Stimulated activated CD4-positive, alpha-beta T cell treated with anti-CD3 and anti-CD28 coated beads, Interleukin-15, amount 100 ng/mL, for 48 hours (primary cell): ENCODE measurements around the gene TIMM22.

Experiments
- DNase-seq, 2 donors: peaks; one replicate each; pipeline ENCODE4 v3.0.0-alpha.2; 2020; ENCODE audit warnings: low read depth in 2 of 2

TIMM22 gene

DNA sequence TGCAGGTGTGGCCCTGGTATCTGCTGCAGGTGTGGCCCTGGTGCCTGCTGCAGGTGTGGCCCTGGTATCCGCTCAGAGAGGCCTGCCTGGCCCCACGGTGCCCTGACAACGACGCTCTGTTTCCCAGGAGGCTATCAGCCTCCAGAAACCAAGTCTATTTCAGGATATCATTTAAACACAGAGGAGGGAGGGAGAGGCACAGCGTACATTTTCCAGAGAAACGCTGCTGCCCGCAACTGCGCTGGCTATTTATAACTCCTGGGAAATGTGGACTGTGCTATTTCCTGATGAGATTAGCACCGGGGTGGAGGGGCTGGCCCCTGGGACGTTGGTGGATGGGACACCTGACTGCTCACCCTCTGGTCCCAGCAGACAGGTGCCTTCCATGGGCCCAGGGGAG lies 22.5 kb downstream of the TIMM22 start:
- DNase-seq: no peak

DNA sequence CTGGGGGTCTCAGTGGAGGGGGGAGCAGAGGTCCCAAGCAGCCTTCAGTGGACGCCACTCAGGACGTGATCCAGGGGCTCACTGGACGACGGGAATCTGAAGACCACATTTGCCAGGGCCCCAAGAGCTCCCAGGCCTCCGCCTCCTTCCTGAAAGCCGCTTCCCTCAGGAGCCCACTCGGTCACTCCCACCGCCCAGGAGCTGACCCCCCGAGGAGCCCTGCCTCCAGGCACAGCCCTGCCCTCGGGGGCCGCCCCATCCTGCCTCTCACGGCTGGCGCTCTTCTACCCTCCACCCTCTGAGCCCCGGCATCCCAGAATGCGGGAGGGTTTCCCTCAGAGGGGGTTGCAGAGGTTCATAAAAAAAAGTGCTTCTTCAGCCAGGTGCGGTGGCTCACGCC lies 24.2 kb downstream of the TIMM22 start:
- no peak for DNase-seq

DNA sequence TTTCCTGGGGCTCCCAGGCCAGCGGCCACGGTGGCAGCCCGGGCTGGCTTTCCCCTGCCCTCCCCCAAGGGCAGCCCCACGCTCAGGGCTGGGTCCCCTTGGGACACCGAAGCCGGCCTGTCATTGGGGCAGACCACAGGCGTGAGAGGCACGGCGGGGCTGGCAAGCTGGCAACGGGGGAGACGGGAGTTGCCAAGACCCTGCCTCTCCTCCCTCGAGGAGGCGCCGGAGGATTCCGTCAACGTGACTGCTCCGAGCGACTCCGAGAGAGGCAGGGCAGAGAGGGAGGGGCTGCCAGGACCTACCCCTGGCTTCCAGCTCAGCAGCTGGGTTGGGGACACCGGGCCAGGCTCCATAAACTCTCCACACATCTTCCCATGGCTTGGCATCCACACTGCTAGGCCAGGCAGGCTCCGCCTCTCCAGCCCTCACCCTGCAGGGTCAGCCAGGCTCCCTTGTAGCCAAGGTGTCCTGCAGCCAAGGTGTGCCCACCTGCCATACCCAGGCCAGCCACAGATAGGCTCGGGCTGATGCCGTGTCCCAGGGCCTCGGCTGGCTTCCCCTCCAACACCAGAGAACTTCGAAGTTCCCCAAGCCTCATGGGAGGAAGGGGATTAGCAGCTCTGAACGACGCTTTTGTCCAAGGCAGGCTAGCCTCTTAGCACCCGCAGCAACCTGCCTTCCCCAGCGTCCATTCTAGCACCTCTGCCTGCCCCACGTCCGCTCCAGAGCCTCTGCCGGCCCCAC lies 25.5 kb downstream of the TIMM22 start:
- no peak for DNase-seq

DNA sequence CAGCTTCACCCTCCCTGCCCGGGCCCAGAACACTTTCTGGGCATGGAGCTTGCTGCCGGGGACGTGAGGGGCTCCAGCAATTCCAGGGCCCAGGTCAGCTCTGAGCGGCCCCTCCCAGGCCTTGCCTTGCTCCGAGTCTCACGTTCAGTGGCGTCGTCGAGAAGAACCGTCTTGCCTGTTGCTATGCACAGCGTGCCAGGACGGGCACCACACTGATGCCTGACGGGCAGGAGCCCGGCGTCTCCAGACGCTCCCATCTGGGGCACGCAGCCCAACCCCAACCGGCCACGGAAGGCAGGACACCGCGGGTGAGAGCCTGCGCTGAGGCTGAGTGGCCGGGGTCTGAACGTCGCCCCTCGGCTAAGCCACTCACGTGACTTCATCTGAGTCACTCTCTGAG lies 27.1 kb downstream of the TIMM22 start:
- DNase-seq: no peak

DNA sequence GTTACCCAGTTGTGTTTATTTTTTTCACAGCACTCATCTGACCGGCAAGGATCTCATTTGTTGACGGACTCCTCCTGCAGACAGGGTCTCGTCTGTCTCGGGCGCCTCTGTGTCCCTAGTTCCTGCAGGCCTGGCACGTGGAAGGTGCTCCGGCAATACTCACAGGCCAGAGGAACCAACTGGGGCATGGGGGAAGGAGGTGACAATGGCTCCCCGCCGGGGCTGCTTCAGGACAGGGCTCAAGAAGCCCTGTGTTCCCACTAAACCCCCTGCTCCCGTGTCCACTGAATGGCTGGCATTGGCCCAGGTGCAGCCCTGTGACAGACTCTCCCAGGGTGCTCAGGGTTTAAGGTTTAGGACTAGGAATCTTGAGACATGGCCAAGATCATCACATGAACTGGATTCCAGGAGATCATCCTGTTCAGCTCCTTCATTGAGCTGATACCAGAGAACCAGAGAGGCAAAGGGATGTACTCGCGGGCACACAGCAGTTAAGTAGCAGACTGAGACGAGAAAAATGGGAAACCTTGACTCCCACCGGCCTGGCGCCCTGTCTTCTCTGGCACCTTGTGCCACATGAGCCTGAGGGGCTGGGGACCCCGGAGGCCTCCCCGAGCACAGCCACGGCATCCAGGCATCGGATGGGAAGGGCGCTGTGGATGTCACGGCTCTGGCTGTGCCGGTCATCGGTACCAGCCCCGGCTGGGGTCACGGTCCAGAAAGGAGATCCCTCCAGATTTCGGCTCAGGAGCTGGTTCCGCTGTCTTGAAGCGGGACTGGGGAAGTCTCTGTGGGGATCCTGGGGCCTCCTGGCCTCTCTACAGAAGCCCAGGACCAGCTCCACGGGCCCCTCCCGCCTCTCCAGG lies 29.0 kb downstream of the TIMM22 start:
- DNase-seq: no peak

DNA sequence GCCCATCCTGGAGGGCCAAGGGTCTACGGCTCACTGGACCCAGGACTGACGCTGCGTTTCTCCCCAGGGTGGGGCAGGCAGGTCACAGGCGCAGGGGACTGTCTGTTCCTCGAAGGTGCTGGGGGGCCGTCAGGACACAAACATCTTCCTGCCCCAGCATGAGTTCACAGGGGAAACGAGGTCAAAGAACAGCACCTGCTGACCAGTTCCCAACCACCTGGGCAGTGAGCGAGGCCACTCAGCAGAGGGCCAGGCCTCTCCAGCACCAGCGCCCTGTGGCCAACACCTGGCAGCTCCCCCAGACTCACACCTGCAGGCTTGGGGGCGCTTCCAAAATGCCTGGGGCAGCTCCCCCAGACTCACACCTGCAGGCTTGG lies 29.7 kb downstream of the TIMM22 start:
- no peak for DNase-seq

DNA sequence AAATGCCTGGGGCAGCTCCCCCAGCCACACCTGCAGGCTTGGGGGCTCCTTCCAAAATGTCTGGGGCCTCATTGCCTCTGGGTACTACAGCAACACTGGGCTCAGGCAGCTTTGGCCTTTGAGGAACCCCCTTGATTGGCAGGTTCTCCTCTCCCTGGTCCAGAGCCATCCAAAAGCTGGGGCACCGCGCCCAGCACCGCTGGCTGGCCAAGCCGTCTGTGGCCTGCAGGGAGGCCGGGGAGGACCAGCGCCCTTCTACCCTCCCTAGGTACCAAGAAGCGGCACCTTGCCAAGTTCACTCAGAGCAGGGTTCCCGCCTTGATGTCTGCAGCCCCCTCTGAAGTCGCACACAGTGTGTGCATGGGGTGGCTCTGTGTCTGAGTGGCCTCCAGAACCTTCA lies 30.1 kb downstream of the TIMM22 start:
- no peak for DNase-seq

DNA sequence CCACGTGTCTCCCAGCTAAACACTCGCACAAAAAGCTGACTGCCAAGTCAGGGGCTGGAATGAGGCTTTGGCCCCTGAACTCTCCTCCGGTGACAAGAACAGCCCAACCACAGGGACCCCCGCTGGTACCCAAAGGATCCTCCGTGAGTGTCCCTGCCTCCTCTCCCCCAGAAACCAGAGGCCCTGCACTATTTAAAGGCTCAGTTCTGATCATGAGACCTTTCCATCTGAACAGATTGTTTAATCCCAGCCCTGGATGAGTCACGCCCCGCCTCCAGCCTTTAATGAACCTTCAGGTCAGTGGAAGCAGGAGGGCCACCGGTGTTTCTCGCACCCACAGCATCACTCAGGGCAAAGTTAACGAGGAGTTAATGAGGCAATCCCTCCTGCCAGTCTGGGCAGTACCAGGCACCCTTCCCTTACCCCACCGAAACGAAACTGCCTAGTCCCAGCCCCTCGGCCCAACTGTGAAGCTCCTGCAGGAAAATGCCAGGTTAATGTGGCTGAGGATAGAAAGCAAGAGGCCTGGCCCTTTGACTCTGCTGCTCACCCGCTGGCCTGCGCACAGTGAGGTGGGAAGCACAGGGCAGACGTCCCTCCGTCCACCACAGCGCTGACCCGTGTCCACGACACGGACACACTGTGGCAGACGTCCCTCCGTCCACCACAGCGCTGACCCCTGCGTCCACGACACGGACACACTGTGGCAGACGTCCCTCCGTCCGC lies 32.4 kb downstream of the TIMM22 start:
- DNase-seq: no peak

DNA sequence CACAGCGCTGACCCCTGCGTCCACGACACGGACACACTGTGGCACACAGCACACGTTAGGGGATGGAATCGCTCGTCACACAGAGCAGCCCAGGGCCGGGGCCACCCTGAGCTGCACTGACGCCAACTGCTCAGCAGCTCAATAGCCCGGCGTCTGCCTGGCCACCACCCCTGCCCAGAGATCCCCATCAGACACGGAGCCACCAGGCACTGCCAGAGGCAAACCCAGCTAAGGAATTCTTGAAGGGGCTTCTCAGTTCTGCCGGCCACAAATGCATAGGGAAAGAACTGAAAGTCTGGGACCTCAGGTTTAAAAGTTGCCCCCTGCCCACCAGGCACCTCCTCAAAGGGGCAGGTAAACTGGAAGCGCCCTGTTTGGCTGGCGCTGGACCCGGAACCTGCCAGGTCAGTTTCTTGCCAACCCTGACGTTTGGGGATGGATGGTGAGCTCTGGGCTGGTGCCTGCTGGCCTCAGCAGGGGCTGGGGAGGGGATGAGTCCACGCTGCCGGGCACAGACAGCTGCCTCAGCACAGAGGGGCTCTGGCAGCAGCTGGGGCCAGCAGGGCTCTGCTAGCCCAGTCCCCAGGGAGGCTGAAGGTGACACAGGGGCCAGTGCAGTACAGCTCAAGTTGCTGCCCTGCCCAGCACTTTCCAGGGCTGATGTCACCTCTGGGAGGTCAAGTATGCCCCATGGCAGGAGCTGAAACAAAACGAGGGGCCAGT lies 33.2 kb downstream of the TIMM22 start:
- DNase-seq: no peak

DNA sequence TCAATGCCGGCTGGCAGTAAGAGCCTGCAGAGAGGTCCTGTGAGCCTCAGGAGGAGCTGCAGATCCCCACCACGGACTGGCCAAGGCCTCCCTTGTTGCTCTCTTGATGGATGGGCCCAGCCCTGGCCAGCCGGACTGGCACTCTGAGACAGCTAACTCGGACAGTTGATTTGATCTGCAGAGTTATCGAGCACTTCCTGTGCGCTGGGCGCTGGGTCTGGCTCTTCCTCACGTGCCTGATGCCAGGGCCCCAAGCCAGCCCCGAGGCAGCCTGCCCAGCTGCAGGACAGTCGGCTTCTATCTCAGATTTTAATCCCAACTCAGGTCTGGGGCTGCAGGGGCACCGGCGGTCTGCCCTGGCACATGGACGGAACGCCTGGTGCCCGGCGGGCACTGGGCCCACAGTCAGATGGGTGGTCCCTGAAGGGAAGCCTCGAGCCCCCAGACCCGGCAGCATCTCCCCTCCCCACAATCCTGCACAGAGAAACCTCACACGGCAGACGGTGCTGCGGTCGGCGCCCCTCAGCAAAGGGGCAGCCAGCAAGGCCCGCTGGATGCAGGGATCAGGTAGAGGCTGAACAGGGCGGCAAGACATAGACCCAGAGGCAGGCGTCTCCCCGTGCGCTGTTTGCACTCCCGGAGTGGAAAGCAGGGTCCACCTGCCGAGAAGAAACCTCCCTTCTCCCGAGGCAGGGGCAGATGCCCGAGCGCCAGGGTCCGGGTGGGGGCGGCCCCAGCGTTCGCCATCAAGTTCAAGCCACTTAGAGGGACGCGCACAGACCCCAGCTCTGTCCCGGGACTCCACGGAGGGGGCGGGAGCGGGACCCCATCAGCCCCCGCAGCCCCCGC lies 34.0 kb downstream of the TIMM22 start:
- DNase-seq: no peak

DNA sequence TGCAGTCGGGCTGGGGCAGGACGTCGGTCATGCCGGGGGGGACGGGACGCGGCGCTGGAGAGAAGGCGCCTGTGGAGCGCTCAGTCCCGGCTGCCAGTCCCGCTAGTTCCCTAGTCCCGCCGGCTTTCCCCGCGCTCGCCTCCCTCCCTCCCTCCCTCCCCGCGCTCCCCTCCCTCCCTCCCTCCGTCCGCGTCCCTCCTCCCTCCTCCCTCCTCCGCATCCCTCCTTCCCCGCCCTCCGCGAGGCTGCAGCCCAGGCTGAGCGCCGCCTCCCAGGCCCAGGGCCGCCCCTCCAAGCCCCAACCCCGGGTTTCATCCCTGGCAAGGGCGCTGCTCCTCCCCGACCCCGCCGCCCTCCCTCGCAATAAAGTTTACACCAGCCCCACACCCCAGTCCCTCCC lies 34.8 kb downstream of the TIMM22 start:
- no peak for DNase-seq

DNA sequence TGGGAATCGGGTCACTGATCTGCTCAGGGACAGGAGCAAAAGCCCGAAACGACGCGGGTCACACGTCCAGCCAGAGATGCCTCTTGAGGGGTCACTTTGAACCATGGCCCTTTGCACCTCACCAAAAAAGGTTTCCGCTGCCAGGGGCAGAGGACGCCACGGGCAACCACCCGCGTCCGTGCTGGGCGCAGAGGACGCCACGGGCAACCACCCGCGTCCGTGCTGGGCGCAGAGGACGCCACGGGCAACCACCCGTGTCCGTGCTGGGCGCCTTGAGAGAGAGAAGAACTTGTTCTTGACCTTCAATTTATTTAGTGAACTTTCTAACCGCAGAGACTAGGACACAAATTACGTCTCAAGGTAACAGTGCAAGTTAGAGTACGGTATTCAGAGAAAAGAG lies 35.5 kb downstream of the TIMM22 start:
- DNase-seq: no peak

DNA sequence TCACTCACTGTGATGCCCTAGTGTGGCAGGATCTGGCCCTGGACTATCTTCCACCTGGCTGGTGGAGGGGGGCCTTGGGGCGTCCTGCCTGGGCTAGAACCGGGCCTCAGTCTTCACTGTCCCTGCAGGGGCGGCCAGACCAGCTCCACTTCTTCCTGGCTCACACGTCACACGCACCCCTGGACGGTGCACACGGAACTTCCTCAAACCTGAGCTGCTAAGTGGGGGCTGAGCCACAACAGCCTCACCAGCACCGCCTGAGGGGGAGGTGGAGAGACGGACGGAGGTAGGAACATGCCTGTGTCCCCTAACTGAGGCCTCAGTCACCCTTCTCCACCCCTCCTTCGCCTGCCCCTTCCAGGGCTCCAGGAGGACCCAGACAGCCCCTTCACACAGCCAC lies 36.6 kb downstream of the TIMM22 start:
- DNase-seq: no peak

DNA sequence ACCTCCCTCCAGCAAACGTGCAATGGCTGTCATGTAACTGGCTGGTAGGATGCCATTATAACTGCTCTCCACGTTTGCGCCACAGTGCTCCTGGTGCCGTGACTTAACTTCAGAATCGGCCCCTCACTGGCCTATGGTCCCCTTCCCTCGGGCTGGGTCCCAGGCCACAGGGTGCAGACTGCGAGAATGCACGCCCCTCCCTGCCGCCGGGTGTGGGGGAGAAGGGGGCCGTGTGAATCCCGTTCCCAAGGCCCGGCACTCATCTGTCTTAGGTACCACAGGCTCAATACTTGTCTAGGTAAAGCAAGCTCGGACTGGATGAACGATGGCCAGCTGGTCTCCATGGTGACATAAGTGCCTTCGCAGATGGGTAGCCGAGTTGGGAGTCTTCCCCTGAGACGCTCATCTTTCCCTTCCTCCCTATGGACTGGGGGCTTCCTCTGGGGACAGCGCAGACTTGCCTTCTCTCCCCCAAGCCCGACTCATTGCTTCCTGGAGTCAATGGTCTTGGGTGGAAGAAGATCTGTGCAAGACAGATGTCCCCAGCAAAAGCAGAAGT lies 37.8 kb downstream of the TIMM22 start:
- DNase-seq: no peak

DNA sequence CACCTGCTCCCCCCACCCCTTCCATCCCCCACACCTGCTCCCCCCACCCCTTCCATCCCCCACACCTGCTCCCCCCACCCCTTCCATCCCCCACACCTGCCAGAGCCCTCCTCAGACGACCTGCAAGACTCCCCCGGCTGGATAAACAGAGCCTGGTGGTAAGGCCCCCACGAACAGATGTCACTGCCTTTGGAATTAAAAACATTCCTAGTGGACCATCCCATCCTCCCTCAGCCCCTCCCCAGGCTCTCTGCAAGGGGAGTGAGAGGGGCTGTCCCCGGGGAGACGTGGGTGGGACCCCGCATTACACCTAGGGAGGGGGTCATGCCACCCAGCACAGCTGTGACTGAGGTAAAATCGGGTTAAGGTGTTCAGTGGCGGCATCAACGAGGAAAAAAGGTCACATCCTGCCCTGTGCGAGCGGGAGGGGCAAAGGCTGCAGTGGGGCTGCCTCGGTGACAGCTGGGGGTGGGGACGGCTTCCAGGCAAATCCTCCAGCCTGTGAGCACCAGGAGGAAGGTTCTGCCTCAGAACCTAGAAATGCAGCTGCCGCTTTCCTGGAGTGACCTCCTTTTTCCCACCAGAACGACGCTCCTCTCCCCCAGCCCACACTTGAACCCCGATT lies 38.7 kb downstream of the TIMM22 start:
- DNase-seq: no peak

DNA sequence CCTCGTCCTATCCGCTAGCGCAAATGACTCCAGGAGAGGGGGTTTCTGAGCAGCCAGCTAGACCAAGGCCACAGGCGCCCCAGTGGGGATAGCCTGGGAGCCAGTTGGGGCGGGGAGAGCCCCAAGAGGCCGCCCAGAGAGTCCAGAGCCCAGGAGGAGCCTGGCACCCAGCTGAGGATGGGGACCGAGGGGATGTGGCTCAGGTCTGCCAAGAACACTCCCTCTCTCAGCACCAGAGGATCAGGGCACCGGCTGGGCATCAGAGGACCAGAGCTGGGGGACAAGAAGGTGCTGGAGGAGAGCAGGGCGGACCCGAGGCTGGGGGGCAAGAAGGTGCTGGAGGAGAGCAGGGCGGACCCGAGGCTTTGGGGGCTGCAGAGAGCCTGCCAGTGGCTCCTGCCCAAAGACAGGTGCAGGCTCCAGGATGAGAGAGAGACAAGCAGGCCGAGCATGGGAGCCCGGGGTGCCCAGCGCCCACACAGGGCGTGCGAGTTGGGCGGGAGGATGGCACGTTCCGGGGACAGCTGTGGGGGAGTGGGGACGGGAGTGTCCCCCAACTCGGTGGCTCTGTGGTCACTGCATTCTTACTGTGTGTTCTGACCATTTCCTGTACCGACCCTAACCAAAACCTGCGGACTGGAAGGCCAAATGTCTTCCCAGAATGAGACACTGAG lies 39.4 kb downstream of the TIMM22 start:
- DNase-seq: no peak

DNA sequence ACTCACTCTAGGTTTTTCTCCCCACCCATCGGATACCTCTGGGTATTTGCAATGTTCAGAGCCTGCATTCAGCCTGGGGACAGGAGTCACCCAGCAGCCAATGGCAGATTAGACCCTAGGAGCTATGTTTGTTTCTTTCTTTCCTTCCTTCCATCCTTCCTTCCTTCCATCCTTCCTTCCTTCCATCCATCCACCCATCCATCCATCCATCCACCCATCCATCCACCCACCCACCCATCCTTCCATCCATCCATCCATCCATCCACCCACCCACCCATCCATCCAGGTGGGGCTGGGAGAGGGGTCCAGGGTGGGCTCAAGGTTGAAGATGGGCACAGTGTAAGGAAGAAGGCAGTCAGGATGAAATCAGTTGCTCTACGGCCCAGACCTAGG lies 39.9 kb downstream of the TIMM22 start:
- no peak for DNase-seq

DNA sequence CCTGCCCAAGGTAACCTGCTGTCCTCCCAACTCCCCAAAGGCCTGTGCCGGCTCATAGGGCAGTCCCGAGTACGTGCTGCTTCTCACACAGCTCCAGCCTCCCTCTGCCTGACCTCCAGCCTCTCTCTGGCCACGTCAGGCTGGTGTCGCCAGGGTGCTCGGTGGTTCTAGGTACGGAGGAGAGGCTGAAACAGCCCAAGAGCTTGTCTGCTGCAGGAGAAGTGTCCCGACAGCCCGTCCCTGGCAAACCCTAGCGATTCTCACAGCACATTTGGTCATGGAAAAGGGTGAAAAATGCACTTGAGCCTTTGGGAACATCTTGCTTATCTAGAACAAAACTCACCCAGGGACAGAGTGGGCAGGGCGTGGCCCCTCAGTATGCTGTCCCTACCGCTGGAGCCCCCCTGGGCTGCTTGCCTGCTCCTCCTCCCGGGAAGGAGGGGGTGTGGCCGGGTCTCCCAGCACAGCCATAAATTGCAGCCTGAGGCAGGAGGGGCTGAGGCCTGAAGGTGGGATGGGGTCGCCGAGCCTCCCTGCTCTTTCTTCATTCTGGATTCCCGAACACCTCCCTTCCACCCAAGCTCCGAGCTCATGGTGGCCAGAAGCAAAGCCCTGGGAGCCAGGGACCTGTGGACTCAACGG lies 40.4 kb downstream of the TIMM22 start:
- DNase-seq: no peak

DNA sequence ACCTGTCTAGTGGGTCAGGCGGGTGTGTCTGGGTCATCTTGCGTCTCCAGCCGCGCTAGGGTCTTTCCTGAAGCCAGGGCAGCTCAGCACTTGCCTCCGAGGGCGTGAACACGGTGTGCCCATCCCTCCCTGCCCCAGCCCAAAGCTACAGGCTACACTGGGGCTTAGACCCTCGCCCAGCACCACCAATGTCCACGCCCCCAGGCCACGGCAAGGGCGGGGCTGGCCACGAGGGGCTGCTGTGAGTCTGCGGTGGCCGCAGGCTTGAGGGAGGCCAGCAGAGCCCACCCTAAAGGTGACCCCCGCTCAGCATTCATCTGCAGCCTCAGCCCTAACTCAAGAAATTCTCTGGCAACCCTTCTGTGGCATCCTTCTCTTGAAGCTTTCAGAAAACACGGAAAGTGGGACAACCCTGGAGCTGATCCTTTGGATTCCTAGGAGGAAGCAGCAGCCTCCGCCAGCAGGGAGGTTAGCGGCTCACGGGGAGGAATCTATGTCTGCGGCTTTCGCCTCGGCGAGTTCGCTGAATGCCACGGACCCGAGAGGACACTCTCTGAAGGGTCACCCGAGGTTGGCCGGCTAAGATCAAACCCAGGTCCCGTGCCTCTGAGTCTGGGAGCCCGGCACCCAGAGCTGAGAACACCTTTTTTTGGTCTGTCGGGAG lies 41.7 kb downstream of the TIMM22 start:
- no peak for DNase-seq
